Measurements from ENCODE around the gene HS3ST4.

The HS3ST4 gene

GRCh38 chr16:26120729-26121128, 429.0 kb downstream of the HS3ST4 start:
- FAIRE-seq, result no peak

GRCh38 chr16:26128296-26128695, 436.5 kb downstream of the HS3ST4 start:
- FAIRE-seq, result no peak

- FAIRE-seq, result no peak
These were observed 438.2 kb downstream of the HS3ST4 start for GRCh38 chr16:26129997-26130396.

GRCh38 chr16:26133416-26134093, 441.8 kb downstream of the HS3ST4 start:
- no peak for FAIRE-seq

- FAIRE-seq, result no peak
These were observed 442.8 kb downstream of the HS3ST4 start for GRCh38 chr16:26134588-26134987.

GRCh38 chr16:26137956-26138355, 446.2 kb downstream of the HS3ST4 start:
- FAIRE-seq, result no peak

GRCh38 chr16:26139091-26139490, 447.3 kb downstream of the HS3ST4 start:
- no peak for FAIRE-seq

- FAIRE-seq, result no peak
These were observed 448.1 kb downstream of the HS3ST4 start for GRCh38 chr16:26139884-26140283.

GRCh38 chr16:26149364-26150190, 457.8 kb downstream of the HS3ST4 start:
- no peak for FAIRE-seq

GRCh38 chr16:26155221-26155620, 463.5 kb downstream of the HS3ST4 start:
- no peak for FAIRE-seq

- no peak for FAIRE-seq
These were observed 465.6 kb downstream of the HS3ST4 start for GRCh38 chr16:26157319-26157718.

GRCh38 chr16:26158142-26158759, 466.5 kb downstream of the HS3ST4 start:
- FAIRE-seq, result no peak

GRCh38 chr16:26161461-26162180, 469.9 kb downstream of the HS3ST4 start:
- no peak for FAIRE-seq

- no peak for FAIRE-seq
These were observed 477.7 kb downstream of the HS3ST4 start for GRCh38 chr16:26169473-26169872.

- FAIRE-seq, result no peak
These were observed 484.2 kb downstream of the HS3ST4 start for GRCh38 chr16:26175944-26176343.

- no peak for FAIRE-seq
These were observed 485.7 kb downstream of the HS3ST4 start for GRCh38 chr16:26177438-26177837.

- FAIRE-seq, result no peak
These were observed 486.5 kb downstream of the HS3ST4 start for GRCh38 chr16:26178298-26178697.

GRCh38 chr16:26186091-26186615, 494.4 kb downstream of the HS3ST4 start:
- no peak for FAIRE-seq
